A549 (cell line): Measurements from ENCODE around the gene AMPD3. TPM values are rescaled to one million over a fixed set of nuclear protein-coding genes. Genes with fewer than 3 reads are reported as not detected.

Experiments
- ATAC-seq, 2 experiments: fragments of 200-7000 bp in 1 of 2; fragments of >200 bp in 1 of 2; cut with Nextera tagmentation in 1 of 2; cut with Tn5 transposase in 1 of 2; 3 replicates each; pipeline versions ENCODE4 v1.8.0 to v1.9.1; 2018 to 2020; ENCODE audit warnings: mild to moderate bottlenecking in 1 of 2, moderate library complexity in 1 of 2
- CTCF ChIA-PET: fragments of 300-600 bp; sonication (Branson Sonifier 250); formaldehyde crosslinking; extraction: SDS; loops from one replicate; lab custom pipeline; 2021; ENCODE audit warnings: antibody characterized with exemption, inconsistent platforms; lab: Yijun Ruan, JAX
- POLR2A ChIA-PET: fragments of 350-600 bp; formaldehyde crosslinking; extraction: SDS; loops from one replicate; lab custom pipeline; 2021; ENCODE audit warnings: antibody characterized with exemption, inconsistent platforms; lab: Yijun Ruan, JAX
- DNase-seq, 2 experiments: peaks; one replicate each; pipeline versions ENCODE4 v3.0.0 to v3.0.0-alpha.2; 2011 to 2016; ENCODE audit warnings: low read depth in 1 of 2, low spot score in 1 of 2
- FAIRE-seq: peaks from 2 replicates; lab custom pipeline; 2011; peaks lifted over from hg19 to GRCh38; lab: Jason Lieb, UNC
- H3K27ac ChIP-seq, 2 experiments: fragments of >200 bp; sonication (Bioruptor Twin); formaldehyde crosslinking; 3 replicates each; pipeline ENCODE4 v1.5.1; 2016 to 2017
- H3K4me1 ChIP-seq: fragments of >200 bp; sonication (Bioruptor Twin); formaldehyde crosslinking; 3 replicates; pipeline ENCODE4 v1.6.1; 2016
- H3K4me2 ChIP-seq: fragments of >200 bp; sonication (Bioruptor Twin); formaldehyde crosslinking; 3 replicates; pipeline ENCODE4 v1.6.1; 2016
- H3K4me3 ChIP-seq: fragments of >200 bp; sonication (Bioruptor Twin); formaldehyde crosslinking; 3 replicates; pipeline ENCODE4 v1.5.1; 2016
- H3K9me3 ChIP-seq: fragments of >200 bp; sonication (Bioruptor Twin); formaldehyde crosslinking; 3 replicates; pipeline ENCODE4 v1.6.1; 2016
- CHD2 ChIP-seq: fragments of 150-350 bp; IDR thresholded peaks from 2 replicates; pipeline ENCODE4 v1.6.1; 2014; ENCODE audit warnings: low read length; ENCODE audit not compliant: partially characterized antibody
- EHF ChIP-seq: fragments of 250-450 bp; sonication (Bioruptor Pico); IDR thresholded peaks from 2 replicates; pipeline ENCODE4 v1.5.0; 2020; ENCODE audit warnings: mild to moderate bottlenecking
- FOSB ChIP-seq: fragments of 250-450 bp; sonication (Bioruptor Pico); IDR thresholded peaks from 2 replicates; pipeline ENCODE4 v1.5.0; 2020; ENCODE audit warnings: mild to moderate bottlenecking, moderate library complexity
- JUN ChIP-seq, 2 experiments: fragments of >200 bp; sonication (Bioruptor Twin); formaldehyde crosslinking; IDR thresholded peaks; 2 replicates in 1 of 2; 3 replicates in 1 of 2; pipeline ENCODE4 v1.6.1; 2016 to 2017
- JUNB ChIP-seq: fragments of >200 bp; sonication (Bioruptor Twin); formaldehyde crosslinking; IDR thresholded peaks from 2 replicates; pipeline ENCODE4 v1.6.1; 2016
- KDM5A ChIP-seq: fragments of 200-600 bp; sonication (generic); IDR thresholded peaks from 2 replicates; pipeline ENCODE4 v1.6.1; 2016; ENCODE audit warnings: antibody characterized with exemption, mild to moderate bottlenecking
- RAD21 ChIP-seq, 2 experiments: fragments of >200 bp in 1 of 2; sonication (Bioruptor Twin) in 1 of 2; formaldehyde crosslinking in 1 of 2; IDR thresholded peaks in 1 of 2; conservative IDR thresholded peaks in 1 of 2; 2 replicates in 1 of 2; 3 replicates in 1 of 2; pipeline ENCODE4 v1.6.1; 2012 to 2018; ENCODE audit warnings: inconsistent platforms in 1 of 2
- RFX5 ChIP-seq: fragments of 450-650 bp; IDR thresholded peaks from 2 replicates; pipeline ENCODE4 v1.7.1; 2014; ENCODE audit warnings: antibody characterized with exemption, mild to moderate bottlenecking, moderate library complexity
- ZFP36 ChIP-seq: fragments of 450-650 bp; IDR thresholded peaks from 2 replicates; pipeline ENCODE4 v1.6.1; 2014; ENCODE audit warnings: borderline replicate concordance; ENCODE audit not compliant: partially characterized antibody
- ZNF302 ChIP-seq: fragments of 250-450 bp; sonication (Bioruptor Pico); IDR thresholded peaks from 2 replicates; pipeline ENCODE4 v1.9.0; 2021; ENCODE audit warnings: inconsistent platforms, mild to moderate bottlenecking, moderate library complexity
- WGBS: methylation state at CpG from one replicate; pipeline ENCODE4 v1.1.6; 2017; ENCODE audit errors: missing lambda C conversion rate; 5-methylcytosine and 5-hydroxymethylcytosine counted together
- polyA plus RNA-seq, 4 experiments: library from polyadenylated mRNA; depleted of rRNA in 3 of 4; stranded (reverse); fragments of >200 nt; fragmentation: RNase III in 1 of 4; extraction: RNeasy Plus Mini Kit Qiagen cat#74134 plus additional on column Dnase treatment in 1 of 4; gene quantifications; 2 replicates in 3 of 4; 3 replicates in 1 of 4; pipeline ENCODE4 v1.2.3, GENCODE V29; 2011 to 2017
- TF ChIP-seq, protein P1 (sequence below): fragments of 200-600 bp; sonication (generic); IDR thresholded peaks from 2 replicates; pipeline ENCODE4 v1.6.1; 2016; ENCODE audit warnings: antibody characterized with exemption, mild to moderate bottlenecking, moderate library complexity
- TF ChIP-seq, protein P2 (sequence below): fragments of 250-450 bp; sonication (Bioruptor Pico); IDR thresholded peaks from 2 replicates; pipeline ENCODE4 v1.5.0; 2020; ENCODE audit warnings: low read depth, mild to moderate bottlenecking, moderate library complexity
- TF ChIP-seq, protein P3 (sequence below): fragments of 250-450 bp; sonication (Bioruptor Pico); IDR thresholded peaks from 2 replicates; pipeline ENCODE4 v1.5.0; 2021; ENCODE audit warnings: mild to moderate bottlenecking, moderate library complexity, borderline replicate concordance
- TF ChIP-seq, protein P4 (sequence below): IDR thresholded peaks from 2 replicates; pipeline ENCODE4 v1.6.1; 2012

Gene AMPD3
- polyA plus RNA-seq, 2 of the 4 experiments (the other 2 are of a cell fraction) = 3.1 to 4.7 TPM

DNA sequence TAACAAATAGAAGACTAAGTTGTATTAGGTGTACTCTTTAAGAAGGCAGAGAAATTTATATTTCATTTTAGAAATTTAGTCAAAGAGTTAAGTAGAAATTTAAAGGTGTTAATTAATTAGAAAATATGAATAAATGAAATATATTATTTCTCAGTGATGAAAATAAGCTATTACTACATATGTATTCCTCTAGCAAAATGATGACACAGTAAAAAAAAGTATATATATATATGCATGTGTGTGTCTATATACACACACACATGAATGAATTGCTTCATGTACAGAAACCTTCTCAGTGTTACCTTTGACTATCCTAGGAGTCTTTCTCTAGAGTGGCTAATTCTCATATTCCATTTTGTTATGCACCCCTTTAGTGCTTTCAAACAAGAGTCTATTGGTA, 78.3 kb downstream of the AMPD3 start:
- ATAC-seq = no peak
- Histone ChIP-seq H3K4me1 (peaks cover 15% of the 10 kb centered on the region; the same call in 2 of the 3 replicates), H3K9me3 (no peaks in the 10 kb centered on the region), H3K4me3 (no peak overlapping the region), H3K4me2 (no peak overlapping the region), H3K27ac (no peak overlapping the region)
- DNase-seq = no peak
- TF ChIP-seq RFX5 (no peak), KDM5A (no peak), FOSB (CRISPR knock-in tag) (no peak), ZNF302 (CRISPR knock-in tag) (no peak), CHD2 (no peak), ZFP36 (no peak), JUNB (no peak), JUN (IDR thresholded peaks at IDR 0.05) (no peak), RAD21 (conservative IDR thresholded peaks at IDR 0.05 in 1 of 2, IDR thresholded peaks at IDR 0.05 in 1 of 2) (no peak)
- POLR2A ChIA-PET = no interaction called here
- no peak for FAIRE-seq
- CTCF ChIA-PET = interaction anchor here (0.7 to 3.1 kb wide), 4 partner anchors 8 to 131 kb away, joined by 3 to 12 read pairs (median 6); partner anchors contain the start of gene RNF141

DNA sequence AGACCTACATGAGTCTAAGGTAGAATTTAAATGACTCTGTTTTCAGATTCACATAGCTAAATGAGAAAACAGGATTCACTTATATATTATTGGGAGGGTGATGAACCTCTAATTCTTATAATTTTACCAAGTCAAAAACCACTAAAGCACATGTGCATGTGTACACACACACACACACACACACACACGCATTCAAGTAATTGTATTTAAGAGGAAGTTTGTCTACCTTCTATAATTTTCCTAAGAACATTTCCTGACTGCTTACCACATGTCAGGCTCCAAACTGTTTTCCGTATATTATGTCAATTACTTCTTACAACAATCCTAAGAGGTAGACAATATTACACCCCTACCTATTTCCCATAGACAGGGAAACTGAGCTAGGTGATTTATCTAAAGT, 79.3 kb downstream of the AMPD3 start:
- no peak overlapping the region for H3K4me2 ChIP-seq
- 87% methylated on average over 2 of the region's 2 CpGs for WGBS
- TF ChIP-seq ZNF302 (CRISPR knock-in tag) = no peak
- TF ChIP-seq, protein P1, sequence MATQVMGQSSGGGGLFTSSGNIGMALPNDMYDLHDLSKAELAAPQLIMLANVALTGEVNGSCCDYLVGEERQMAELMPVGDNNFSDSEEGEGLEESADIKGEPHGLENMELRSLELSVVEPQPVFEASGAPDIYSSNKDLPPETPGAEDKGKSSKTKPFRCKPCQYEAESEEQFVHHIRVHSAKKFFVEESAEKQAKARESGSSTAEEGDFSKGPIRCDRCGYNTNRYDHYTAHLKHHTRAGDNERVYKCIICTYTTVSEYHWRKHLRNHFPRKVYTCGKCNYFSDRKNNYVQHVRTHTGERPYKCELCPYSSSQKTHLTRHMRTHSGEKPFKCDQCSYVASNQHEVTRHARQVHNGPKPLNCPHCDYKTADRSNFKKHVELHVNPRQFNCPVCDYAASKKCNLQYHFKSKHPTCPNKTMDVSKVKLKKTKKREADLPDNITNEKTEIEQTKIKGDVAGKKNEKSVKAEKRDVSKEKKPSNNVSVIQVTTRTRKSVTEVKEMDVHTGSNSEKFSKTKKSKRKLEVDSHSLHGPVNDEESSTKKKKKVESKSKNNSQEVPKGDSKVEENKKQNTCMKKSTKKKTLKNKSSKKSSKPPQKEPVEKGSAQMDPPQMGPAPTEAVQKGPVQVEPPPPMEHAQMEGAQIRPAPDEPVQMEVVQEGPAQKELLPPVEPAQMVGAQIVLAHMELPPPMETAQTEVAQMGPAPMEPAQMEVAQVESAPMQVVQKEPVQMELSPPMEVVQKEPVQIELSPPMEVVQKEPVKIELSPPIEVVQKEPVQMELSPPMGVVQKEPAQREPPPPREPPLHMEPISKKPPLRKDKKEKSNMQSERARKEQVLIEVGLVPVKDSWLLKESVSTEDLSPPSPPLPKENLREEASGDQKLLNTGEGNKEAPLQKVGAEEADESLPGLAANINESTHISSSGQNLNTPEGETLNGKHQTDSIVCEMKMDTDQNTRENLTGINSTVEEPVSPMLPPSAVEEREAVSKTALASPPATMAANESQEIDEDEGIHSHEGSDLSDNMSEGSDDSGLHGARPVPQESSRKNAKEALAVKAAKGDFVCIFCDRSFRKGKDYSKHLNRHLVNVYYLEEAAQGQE = no peak
- TF ChIP-seq, all 56 proteins: peak for 0
- POLR2A ChIA-PET = no interaction called here
- H3K9me3 ChIP-seq = no peaks in the 10 kb centered on the region
- FAIRE-seq (no peak), ATAC-seq (no peak), DNase-seq (no peak)
- peaks cover 12% of the 10 kb centered on the region for H3K4me1 ChIP-seq
- no peak overlapping the region for H3K4me3 ChIP-seq
- H3K27ac ChIP-seq = no peak overlapping the region
- CTCF ChIA-PET = interaction anchor here (0.6 to 0.9 kb wide), 2 partner anchors 90 to 132 kb away, joined by 4 to 5 read pairs; no protein-coding TSS in a partner anchor

DNA sequence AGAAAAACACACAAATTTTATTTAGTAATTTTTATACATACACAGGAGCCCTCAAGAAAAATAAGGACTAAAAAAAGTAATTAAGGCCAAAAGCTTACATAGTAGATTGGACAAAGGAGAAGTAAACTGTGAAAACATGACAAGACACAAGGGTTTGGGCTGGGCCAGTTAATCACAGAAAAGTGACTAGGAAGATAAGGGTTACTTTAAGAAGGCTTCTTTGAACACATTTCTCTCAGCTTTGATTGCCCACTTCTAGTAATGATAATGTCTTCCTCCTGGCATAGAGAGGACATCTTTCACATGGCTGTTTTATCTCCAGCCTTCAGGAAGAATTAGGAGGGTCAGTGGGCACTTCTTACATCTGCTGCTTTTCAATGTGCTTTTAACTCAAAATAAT, 82.5 kb downstream of the AMPD3 start:
- ChIA-PET POLR2A (no interaction called here), CTCF (interaction anchor here (1.0 kb wide), 1 partner anchor 199 kb away, joined by 3 read pairs; no protein-coding TSS in a partner anchor)
- Histone ChIP-seq H3K27ac (no peak overlapping the region), H3K4me3 (no peak overlapping the region), H3K4me2 (no peak overlapping the region), H3K4me1 (peaks cover 15% of the 10 kb centered on the region), H3K9me3 (no peaks in the 10 kb centered on the region)
- DNase-seq (no peak), ATAC-seq (no peak), FAIRE-seq (no peak)
- TF ChIP-seq, protein P2, sequence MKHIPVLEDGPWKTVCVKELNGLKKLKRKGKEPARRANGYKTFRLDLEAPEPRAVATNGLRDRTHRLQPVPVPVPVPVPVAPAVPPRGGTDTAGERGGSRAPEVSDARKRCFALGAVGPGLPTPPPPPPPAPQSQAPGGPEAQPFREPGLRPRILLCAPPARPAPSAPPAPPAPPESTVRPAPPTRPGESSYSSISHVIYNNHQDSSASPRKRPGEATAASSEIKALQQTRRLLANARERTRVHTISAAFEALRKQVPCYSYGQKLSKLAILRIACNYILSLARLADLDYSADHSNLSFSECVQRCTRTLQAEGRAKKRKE = no peak
- no peak for TF ChIP-seq EHF
- TF ChIP-seq, protein P3, sequence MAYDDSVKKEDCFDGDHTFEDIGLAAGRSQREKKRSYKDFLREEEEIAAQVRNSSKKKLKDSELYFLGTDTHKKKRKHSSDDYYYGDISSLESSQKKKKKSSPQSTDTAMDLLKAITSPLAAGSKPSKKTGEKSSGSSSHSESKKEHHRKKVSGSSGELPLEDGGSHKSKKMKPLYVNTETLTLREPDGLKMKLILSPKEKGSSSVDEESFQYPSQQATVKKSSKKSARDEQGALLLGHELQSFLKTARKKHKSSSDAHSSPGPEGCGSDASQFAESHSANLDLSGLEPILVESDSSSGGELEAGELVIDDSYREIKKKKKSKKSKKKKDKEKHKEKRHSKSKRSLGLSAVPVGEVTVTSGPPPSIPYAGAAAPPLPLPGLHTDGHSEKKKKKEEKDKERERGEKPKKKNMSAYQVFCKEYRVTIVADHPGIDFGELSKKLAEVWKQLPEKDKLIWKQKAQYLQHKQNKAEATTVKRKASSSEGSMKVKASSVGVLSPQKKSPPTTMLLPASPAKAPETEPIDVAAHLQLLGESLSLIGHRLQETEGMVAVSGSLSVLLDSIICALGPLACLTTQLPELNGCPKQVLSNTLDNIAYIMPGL = no peak
- TF ChIP-seq, protein P4, sequence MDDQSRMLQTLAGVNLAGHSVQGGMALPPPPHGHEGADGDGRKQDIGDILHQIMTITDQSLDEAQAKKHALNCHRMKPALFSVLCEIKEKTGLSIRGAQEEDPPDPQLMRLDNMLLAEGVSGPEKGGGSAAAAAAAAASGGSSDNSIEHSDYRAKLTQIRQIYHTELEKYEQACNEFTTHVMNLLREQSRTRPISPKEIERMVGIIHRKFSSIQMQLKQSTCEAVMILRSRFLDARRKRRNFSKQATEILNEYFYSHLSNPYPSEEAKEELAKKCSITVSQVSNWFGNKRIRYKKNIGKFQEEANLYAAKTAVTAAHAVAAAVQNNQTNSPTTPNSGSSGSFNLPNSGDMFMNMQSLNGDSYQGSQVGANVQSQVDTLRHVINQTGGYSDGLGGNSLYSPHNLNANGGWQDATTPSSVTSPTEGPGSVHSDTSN = no peak
